HCT116 (cell line): ENCODE measurements around the gene FAAP100. TPM values are rescaled to one million over a fixed set of nuclear protein-coding genes. Genes with fewer than 3 reads are reported as not detected.

ENCODE experiments used
- ATAC-seq: fragments of 200-7000 bp; cut with Tn5 transposase; 2 replicates; pipeline ENCODE4 v1.9.1; 2020; ENCODE audit warnings: mild to moderate bottlenecking, moderate library complexity
- BruUV-seq: library from RNA; stranded (reverse); fragments of 400-500 nt; replicated peaks from 2 replicates; lab custom pipeline; 2021; lab: Mats Ljungman, UMichigan
- CTCF ChIA-PET: fragments of 300-600 bp; sonication (Branson Sonifier 250); formaldehyde crosslinking; loops from one replicate; lab custom pipeline; 2021; ENCODE audit warnings: antibody characterized with exemption; lab: Charles Lee
- POLR2A ChIA-PET: fragments of 300-600, 350-600 bp; sonication (Branson Sonifier 250); formaldehyde crosslinking; loops from one replicate; lab custom pipeline; 2021; ENCODE audit warnings: antibody characterized with exemption; lab: Charles Lee
- RAD21 ChIA-PET, 2 experiments: fragments of 300-600 bp; sonication (Branson Sonifier 250); formaldehyde crosslinking; loops; one replicate each; lab custom pipeline; 2023; ENCODE audit warnings: low total read pairs in 2 of 2; ENCODE audit not compliant: uncharacterized antibody in 2 of 2, unreplicated experiment in 2 of 2, low non-redundant PET in 1 of 2; lab: Charles Lee
- DNase-seq: peaks from one replicate; pipeline ENCODE4 v3.0.0-alpha.2; 2010; ENCODE audit warnings: low read depth, low spot score
- H2AFZ ChIP-seq: fragments of 200-600 bp; shearing (Covaris generic), sonication (generic); 2 replicates; pipeline ENCODE4 v1.6.1; 2017; ENCODE audit warnings: low read depth, mixed run types, mixed read lengths, antibody characterized with exemption, low read length; ENCODE audit not compliant: poor library complexity, severe bottlenecking
- H3K27ac ChIP-seq: 2 replicates; pipeline ENCODE4 v1.5.1; 2012; ENCODE audit warnings: low read depth, low read length
- H3K27me3 ChIP-seq: fragments of 200-600 bp; sonication (generic); 2 replicates; pipeline ENCODE4 v1.6.1; 2016; ENCODE audit warnings: mixed run types, low read length, mixed read lengths; ENCODE audit not compliant: insufficient read depth
- H3K36me3 ChIP-seq, 2 experiments: fragments of 200-500 bp in 1 of 2; fragments of 200-600 bp in 1 of 2; sonication (Bioruptor generic) in 1 of 2; sonication (generic) in 1 of 2; 2 replicates each; pipeline versions ENCODE4 v1.5.1 to v1.6.1; 2014 to 2016; ENCODE audit warnings: low read length in 2 of 2, inconsistent platforms in 1 of 2, mixed read lengths in 1 of 2, mixed run types in 1 of 2; ENCODE audit not compliant: insufficient read depth in 2 of 2, control insufficient read depth in 1 of 2
- H3K4me1 ChIP-seq, 2 experiments: fragments of 200-600 bp in 1 of 2; sonication (generic) in 1 of 2; 2 replicates each; pipeline versions ENCODE4 v1.5.1 to v1.6.1; 2012 to 2017; ENCODE audit warnings: low read length in 2 of 2, inconsistent platforms in 1 of 2, mild to moderate bottlenecking in 1 of 2, mixed read lengths in 1 of 2, mixed run types in 1 of 2, moderate library complexity in 1 of 2; ENCODE audit not compliant: insufficient read depth in 2 of 2, control insufficient read depth in 1 of 2
- H3K4me2 ChIP-seq: fragments of 200-600 bp; sonication (generic); 2 replicates; pipeline ENCODE4 v1.6.1; 2017; ENCODE audit warnings: mixed run types, low read length, mixed read lengths
- H3K4me3 ChIP-seq, 2 experiments: fragments of 200-600 bp in 1 of 2; sonication (generic) in 1 of 2; replicated peaks in 1 of 2; 2 replicates each; pipeline ENCODE4 v1.5.1; 2011 to 2016; ENCODE audit warnings: low read length in 2 of 2, control low read depth in 1 of 2, low read depth in 1 of 2, mild to moderate bottlenecking in 1 of 2, mixed read lengths in 1 of 2, mixed run types in 1 of 2
- H3K79me2 ChIP-seq: fragments of 200-600 bp; sonication (generic); 2 replicates; pipeline ENCODE4 v1.6.1; 2017; ENCODE audit warnings: mild to moderate bottlenecking, mixed run types, low read length, moderate library complexity, mixed read lengths; ENCODE audit not compliant: insufficient read depth
- H3K9ac ChIP-seq: fragments of 200-600 bp; sonication (generic); 2 replicates; pipeline ENCODE4 v1.6.1; 2016; ENCODE audit warnings: low read length, mixed read lengths
- H3K9me2 ChIP-seq: fragments of 200-600 bp; sonication (generic), shearing (Covaris generic); 2 replicates; pipeline ENCODE4 v1.6.1; 2017; ENCODE audit warnings: mixed run types, mild to moderate bottlenecking, moderate library complexity; ENCODE audit not compliant: insufficient read depth
- H3K9me3 ChIP-seq, 2 experiments: fragments of 200-500 bp in 1 of 2; fragments of 200-600 bp in 1 of 2; sonication (Bioruptor generic) in 1 of 2; sonication (generic) in 1 of 2; 2 replicates each; pipeline ENCODE4 v1.6.1; 2014 to 2017; ENCODE audit warnings: low read length in 2 of 2, mixed read lengths in 2 of 2, inconsistent platforms in 1 of 2, low read depth in 1 of 2, mild to moderate bottlenecking in 1 of 2, mixed run types in 1 of 2, moderate library complexity in 1 of 2; ENCODE audit not compliant: control insufficient read depth in 1 of 2, insufficient read depth in 1 of 2
- H4K20me1 ChIP-seq: fragments of 200-600 bp; sonication (generic), shearing (Covaris generic); 2 replicates; pipeline ENCODE4 v1.6.1; 2017; ENCODE audit warnings: mixed run types, mild to moderate bottlenecking, moderate library complexity; ENCODE audit not compliant: insufficient read depth
- CBX3 ChIP-seq: IDR thresholded peaks from 2 replicates; pipeline ENCODE4 v1.6.1; 2012; ENCODE audit warnings: low read depth
- ELF1 ChIP-seq: IDR thresholded peaks from 2 replicates; pipeline ENCODE4 v1.6.1; 2012; ENCODE audit warnings: low read depth, borderline replicate concordance
- EZH2phosphoT487 ChIP-seq: fragments of 200-600 bp; IDR thresholded peaks from 2 replicates; pipeline ENCODE4 v1.6.1; 2018; ENCODE audit warnings: antibody characterized with exemption, borderline replicate concordance
- JUND ChIP-seq: IDR thresholded peaks from 2 replicates; pipeline ENCODE4 v1.6.1; 2012
- MAX ChIP-seq: IDR thresholded peaks from 2 replicates; pipeline ENCODE4 v1.6.1; 2012
- POLR2A ChIP-seq: IDR thresholded peaks from 2 replicates; pipeline ENCODE4 v1.7.0; 2011; ENCODE audit warnings: borderline replicate concordance; ENCODE audit not compliant: insufficient read depth, insufficient read length; ENCODE audit errors: extremely low read depth
- POLR2AphosphoS5 ChIP-seq: IDR thresholded peaks from 2 replicates; pipeline ENCODE4 v1.6.1; 2011; ENCODE audit warnings: mild to moderate bottlenecking, low read depth, low read length, moderate library complexity
- REST ChIP-seq: IDR thresholded peaks from 2 replicates; pipeline ENCODE4 v1.6.1; 2012; ENCODE audit warnings: low read depth
- SP1 ChIP-seq: IDR thresholded peaks from 2 replicates; pipeline ENCODE4 v1.6.1; 2012; ENCODE audit warnings: low read depth
- TCF7L2 ChIP-seq: IDR thresholded peaks from 2 replicates; pipeline ENCODE4 v1.7.0; 2011; ENCODE audit warnings: borderline replicate concordance, inconsistent platforms; ENCODE audit not compliant: insufficient read depth, insufficient read length; ENCODE audit errors: extremely low read depth
- ZBTB33 ChIP-seq: IDR thresholded peaks from 2 replicates; pipeline ENCODE4 v1.6.1; 2011; ENCODE audit warnings: mild to moderate bottlenecking, low read length, moderate library complexity; ENCODE audit not compliant: insufficient replicate concordance; ENCODE audit errors: extremely low read depth
- ZFX ChIP-seq: fragments of 450-650 bp; IDR thresholded peaks from 2 replicates; pipeline ENCODE4 v1.6.1; 2017
- intact Hi-C: fragments of 100-400 bp; cut with micrococcal nuclease; formaldehyde crosslinking; loops from 2 replicates; pipeline ENCODE4 v1.10.0; 2022
- total RNA-seq: library from RNA; stranded (reverse); gene quantifications from one replicate; pipeline ENCODE4 v1.2.1, GENCODE V29; 2021; ENCODE audit not compliant: unreplicated experiment

FAAP100 gene
- total RNA-seq, 1 experiment from 2014 or later = 53.4 TPM

- Histone ChIP-seq H3K9me2 (no peaks in the 10 kb centered on the region), H3K27ac (no peak overlapping the region), H2AFZ (no peak overlapping the region), H3K27me3 (no peaks in the 10 kb centered on the region), H3K36me3 (no peaks in the 10 kb centered on the region), H3K79me2 (no peaks in the 10 kb centered on the region)
- ChIA-PET POLR2A (no interaction called here), CTCF (no interaction called here), RAD21 (no interaction called here)
- no peak for DNase-seq
- no TSS peak for BruUV-seq
- intact Hi-C loops = no loop called here
- TF ChIP-seq CBX3 (no peak), TCF7L2 (no peak), JUND (no peak)
- TF ChIP-seq, all 23 proteins: peak for 0
- no peak for ATAC-seq
- no peaks in the 10 kb centered on the region for H3K9me3 ChIP-seq
- H4K20me1 ChIP-seq = no peaks in the 10 kb centered on the region
- no peak overlapping the region for H3K4me2 ChIP-seq
- H3K9ac ChIP-seq = no peak overlapping the region
- no peak overlapping the region for H3K4me3 ChIP-seq
- peaks cover 22 to 51% of the 10 kb centered on the region in 2 experiments for H3K4me1 ChIP-seq
Measured at GRCh38 chr17:81524865-81525159, 27.3 kb downstream of the FAAP100 start.

- Histone ChIP-seq H3K27me3 (no peaks in the 10 kb centered on the region), H4K20me1 (no peaks in the 10 kb centered on the region), H3K36me3 (no peaks in the 10 kb centered on the region), H2AFZ (no peak overlapping the region), H3K4me2 (no peak overlapping the region), H3K9ac (no peak overlapping the region), H3K79me2 (no peaks in the 10 kb centered on the region), H3K9me3 (no peaks in the 10 kb centered on the region), H3K27ac (no peak overlapping the region; the same call in 1 of the 2 replicates), H3K4me3 (no peak overlapping the region), H3K9me2 (no peaks in the 10 kb centered on the region), H3K4me1 (peaks cover 25 to 55% of the 10 kb centered on the region in 2 experiments)
- ChIA-PET CTCF (no interaction called here), POLR2A (no interaction called here), RAD21 (no interaction called here)
- ATAC-seq = no peak
- no peak for DNase-seq
- intact Hi-C loops = no loop called here
- BruUV-seq = no TSS peak
- TF ChIP-seq REST (no peak), ELF1 (no peak), SP1 (no peak), ZFX (no peak), EZH2phosphoT487 (no peak), CBX3 (no peak), POLR2A (no peak), MAX (no peak), ZBTB33 (no peak), POLR2AphosphoS5 (no peak)
Measured at GRCh38 chr17:81524039-81524864, 27.9 kb downstream of the FAAP100 start.
